GM19372 (cell line): Measurements from ENCODE around the gene CREBBP.

ENCODE experiments used
- ATAC-seq: cut with Tn5 transposase; IDR thresholded peaks from one replicate; pipeline ENCODE4 v1.9.1; 2021; ENCODE audit warnings: mild to moderate bottlenecking, low read depth, moderate library complexity; ENCODE audit not compliant: unreplicated experiment

CREBBP gene

GRCh38 chr16:3881499-3881990 is 1.0 kb upstream of the CREBBP start:
- no peak for ATAC-seq

DNA sequence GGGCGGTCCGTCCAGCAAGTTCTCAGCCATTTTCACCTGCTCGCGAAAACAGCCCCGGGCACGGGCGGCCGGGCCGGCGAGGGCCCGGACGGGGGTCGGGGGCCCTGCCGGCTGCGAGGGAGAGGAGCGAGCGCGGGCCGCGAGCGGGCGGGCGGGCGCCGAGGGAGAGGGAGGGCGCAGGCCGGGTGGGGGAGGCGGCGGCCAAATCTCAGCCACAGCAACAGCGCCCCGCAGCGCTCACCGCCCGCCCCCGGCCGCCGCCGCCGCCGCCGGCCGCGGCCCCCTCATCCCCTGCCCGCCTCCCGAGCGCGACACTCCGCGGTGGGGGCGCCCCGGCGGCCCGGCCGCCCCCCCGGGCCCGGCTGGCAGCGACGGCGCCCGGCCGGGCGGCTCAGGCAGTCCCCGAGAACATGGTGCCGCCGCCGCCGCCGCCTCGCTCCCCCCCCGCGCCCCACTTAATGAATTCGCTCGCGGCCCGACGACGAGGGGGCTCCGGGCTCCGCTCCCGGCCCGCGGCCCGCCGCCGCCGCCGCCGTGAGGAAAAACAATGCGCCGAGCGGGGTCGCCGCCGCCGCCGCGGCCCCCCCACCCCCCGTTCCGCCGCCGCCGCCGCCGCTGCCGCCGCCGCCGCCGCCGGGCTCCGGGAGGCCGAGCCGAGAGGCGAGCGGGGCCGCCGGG is 487 bp downstream of the CREBBP start:
- peak; percentile 50 for ATAC-seq

- no peak for ATAC-seq
Observed at GRCh38 chr16:3879258-3879886, 1.1 kb downstream of the CREBBP start.

DNA sequence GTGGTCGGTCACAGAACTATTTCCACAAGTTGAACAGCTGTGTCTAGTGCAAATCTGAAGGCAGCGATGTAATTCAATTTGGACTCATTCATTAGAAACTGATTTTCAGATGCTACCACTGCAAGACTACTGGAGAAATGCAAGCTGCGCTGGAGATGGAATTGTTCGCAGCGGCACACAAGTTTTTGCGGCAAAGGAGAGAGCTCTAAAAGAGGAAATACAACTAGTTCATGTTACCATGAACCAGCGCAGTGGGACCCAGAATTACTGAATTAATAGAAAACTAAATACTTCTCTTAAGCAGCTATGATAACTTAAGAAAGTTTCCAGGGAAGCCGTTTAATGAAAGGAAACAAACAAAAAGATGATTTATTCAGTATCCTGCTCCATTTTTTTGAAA is 1.9 kb downstream of the CREBBP start:
- no peak for ATAC-seq

GRCh38 chr16:3876695-3877094 is 3.8 kb downstream of the CREBBP start:
- ATAC-seq, result no peak

DNA sequence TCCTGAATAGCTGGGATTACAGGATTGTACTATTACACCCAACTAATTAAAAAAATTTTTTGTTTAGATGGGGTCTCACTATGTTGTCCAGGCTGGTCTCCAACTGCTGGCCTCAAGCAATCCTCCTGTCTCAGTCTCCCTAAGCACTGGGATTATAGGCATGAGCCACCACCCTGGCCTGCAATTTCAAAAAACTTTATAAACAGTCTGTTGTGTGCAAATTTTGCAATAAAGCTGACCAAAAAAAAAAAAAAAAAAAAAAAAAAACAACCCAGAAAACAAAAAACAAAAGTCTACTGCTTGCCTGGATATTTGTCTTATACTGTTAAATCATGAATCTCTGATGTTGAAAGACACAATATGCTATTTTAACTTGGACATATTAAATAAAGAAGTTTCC is 4.4 kb downstream of the CREBBP start:
- no peak for ATAC-seq

DNA sequence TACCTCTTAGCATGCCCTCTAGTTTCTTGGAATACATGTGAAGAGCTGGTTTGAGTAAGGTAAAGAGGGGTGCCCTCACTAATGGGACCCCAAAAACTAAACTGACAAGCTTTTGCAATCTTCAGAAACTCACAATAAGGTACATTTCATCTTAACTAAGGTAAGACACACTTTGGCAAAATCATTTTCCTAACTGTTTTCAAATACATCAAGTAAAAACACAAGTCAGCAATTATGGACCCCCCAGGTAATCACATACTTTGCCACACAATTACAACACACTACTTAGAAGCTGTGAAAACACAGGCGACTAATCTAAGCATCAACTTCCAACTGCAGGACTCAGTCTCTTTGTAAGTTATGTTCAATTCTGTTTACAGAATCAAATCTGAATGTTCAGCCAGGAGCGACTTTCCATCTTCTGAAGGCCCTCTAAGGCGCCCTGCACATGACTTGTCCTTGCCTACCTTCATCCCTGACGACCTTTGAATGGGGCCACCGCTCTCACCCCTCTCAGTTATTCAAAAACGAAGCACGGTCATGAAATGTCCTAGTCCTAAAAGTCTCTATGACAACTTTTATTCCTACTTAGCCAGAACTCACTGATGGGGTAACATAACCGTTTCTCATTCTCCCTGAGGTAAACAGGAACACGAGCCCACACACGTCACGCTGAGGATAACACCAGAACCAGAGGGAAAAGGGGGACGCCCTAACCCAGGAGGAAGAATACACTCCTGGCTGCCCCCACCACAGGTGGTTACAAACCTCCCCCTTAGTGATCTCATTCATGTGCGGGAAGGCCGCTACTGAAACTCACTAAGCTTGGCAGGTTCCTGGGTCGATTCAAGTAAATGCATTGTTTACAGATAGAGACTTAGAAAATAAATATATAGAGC is 5.5 kb downstream of the CREBBP start:
- ATAC-seq, result no peak

- ATAC-seq, result no peak
Observed at GRCh38 chr16:3874242-3874641, 6.3 kb downstream of the CREBBP start.

GRCh38 chr16:3873482-3874173 is 6.9 kb downstream of the CREBBP start:
- ATAC-seq, result no peak

DNA sequence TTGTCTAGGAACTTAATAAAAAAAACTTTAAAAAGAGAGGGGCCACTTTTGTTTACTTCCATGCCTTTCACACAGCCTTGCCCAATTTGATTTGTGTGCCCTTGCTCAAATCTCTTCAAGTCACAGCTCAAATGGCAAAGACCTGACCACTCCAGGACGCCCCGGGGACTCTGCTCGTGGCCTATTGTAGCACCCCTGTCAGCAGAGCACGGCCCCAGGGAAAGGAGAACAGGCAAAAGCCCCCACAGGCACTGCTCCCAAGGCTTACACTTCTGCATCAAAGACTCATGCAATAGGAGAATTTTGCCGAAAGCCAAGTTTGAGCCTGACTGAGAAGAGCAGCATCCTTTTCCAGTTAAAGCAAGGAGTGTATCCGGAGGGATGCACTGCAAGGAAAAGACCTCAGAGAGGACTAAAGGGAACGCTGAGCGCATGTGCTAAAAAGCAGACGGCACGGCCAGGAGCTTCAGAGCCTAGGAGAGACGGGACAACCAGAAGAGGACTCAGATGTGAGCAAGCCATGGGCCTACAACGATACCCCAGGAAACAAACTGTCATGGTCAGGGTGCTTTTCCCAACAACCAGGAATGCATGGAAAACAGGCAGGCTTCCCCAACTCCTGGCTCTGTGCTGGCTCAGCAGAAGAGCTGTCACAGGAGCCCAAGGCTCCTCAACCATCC is 8.2 kb downstream of the CREBBP start:
- no peak for ATAC-seq

- no peak for ATAC-seq
Observed at GRCh38 chr16:3868967-3869366, 11.5 kb downstream of the CREBBP start.

DNA sequence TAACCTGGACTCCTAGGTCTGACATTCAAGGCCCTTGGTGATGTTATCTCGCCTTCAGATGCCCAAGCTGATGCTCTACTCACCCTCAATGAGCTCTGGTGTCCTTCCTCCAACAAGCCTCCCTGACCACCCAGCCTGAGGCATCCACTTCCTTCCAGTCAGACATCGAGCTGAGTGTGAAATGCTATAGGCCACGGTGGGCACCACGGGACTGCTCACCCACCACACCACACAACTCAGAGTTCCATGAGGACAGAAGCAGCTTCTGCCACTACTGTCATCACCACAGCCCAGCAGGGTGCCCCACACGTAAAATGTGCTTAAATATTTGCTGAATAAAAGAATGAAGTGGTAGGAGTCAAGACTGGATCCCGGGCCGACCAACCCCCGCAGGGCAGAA is 12.0 kb downstream of the CREBBP start:
- ATAC-seq, result no peak

DNA sequence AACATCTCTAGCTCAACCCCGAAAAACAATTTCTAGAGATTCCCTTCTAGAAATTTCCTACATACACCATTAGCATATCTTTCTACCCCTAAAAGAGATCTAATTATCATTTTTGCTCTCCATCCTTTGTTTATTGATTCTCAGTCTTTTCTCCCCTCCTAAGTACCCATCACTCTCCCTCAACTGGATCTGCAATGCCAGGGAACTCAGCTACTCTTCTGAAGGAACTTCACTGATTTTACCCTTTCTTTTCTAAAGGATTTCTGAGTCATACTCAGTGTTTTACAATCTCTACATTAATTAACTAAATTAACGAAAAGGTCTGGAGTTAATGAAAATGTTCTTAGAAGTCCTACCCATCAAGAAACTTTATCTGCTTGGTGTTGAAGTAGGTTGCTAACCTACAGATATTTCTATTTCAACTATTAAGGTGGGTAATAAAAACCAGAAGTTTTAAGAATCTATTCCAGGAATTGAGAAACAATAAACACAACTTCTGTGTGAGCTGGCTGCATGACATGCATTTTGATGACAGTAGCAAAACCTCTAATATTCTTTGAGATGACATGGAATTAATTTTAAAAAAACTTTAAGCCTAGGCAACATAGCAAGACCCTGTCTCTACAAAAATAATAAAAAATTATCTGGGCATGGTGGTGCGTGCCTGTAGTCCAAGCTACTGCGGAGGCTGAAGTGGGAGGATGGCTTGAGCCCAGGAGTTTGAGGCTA is 13.6 kb downstream of the CREBBP start:
- ATAC-seq, result no peak

DNA sequence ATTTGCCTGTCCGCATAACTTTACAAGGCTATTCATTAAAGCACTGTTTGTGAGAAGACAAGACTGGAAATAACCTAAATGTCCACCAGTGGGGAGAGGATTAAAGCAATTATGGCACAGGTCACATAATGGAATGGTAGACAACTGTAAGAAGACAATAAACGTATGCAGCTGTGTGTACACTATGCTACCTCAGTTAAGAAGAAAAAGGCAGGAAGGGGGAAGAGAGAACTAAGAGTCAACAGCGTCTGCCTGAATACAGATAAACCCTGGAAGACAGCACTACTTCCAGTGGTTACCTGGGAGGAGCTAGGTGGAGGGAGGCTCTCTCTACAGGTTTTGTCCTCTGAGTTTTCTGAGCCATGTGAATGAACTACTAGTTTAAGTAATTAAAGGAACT is 15.3 kb downstream of the CREBBP start:
- ATAC-seq, result no peak

- ATAC-seq, result no peak
Observed at GRCh38 chr16:3864562-3864961, 16.0 kb downstream of the CREBBP start.

DNA sequence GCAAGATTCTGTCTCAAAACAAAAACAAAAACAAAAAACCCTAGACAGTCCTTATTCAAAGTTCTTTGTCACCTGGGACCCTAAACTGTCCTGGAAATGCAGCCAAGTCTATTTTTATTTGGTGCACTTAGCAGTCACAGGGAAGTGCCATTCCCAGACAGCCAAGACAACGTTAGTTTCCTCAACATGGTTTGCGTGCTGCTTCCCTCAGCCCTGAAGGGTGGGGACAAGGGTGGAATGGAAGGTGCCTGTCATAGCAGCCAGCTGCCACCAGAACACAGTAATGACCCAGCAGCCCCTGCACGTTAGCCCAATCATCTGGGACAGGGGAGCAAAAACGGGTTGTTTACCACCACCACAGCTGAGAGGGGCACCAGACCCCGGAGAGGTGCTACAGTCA is 16.9 kb downstream of the CREBBP start:
- no peak for ATAC-seq

GRCh38 chr16:3861808-3862451 is 18.6 kb downstream of the CREBBP start:
- ATAC-seq, result no peak

GRCh38 chr16:3859889-3860288 is 20.6 kb downstream of the CREBBP start:
- no peak for ATAC-seq

GRCh38 chr16:3858801-3859200 is 21.7 kb downstream of the CREBBP start:
- ATAC-seq, result no peak
